ENCODE results near the gene ALOX12B. TPM values are rescaled to one million over a fixed set of nuclear protein-coding genes. Genes with fewer than 3 reads are reported as not detected.
A peak's percentile ranks its signal among the peaks of the same experiment; 100 is the strongest.
"Not testable (repeated sequence)": the region's sequence is repeated elsewhere in the genome, so short reads cannot be mapped to it uniquely, and the experiment has no call there.

The ALOX12B gene
- total RNA-seq, 1 donor from 2014 or later = not detected

GRCh38 chr17:8091033-8091687 lies 3.6 kb upstream of the ALOX12B start:
- no peak for FAIRE-seq
- no peak for DNase-seq (ENCODE audit: low spot score in 2 of 2)

GRCh38 chr17:8089728-8090127 lies 2.2 kb upstream of the ALOX12B start:
- DNase-seq (ENCODE audit: low spot score in 2 of 2) (no peak), FAIRE-seq (no peak)

GRCh38 chr17:8087952-8088230 lies 375 bp upstream of the ALOX12B start:
- FAIRE-seq (no peak), DNase-seq (ENCODE audit: low spot score in 2 of 2) (no peak)

GRCh38 chr17:8084250-8084649 lies 3.3 kb downstream of the ALOX12B start:
- FAIRE-seq = no peak
- DNase-seq (ENCODE audit: low spot score in 2 of 2) = no peak

- FAIRE-seq = no peak
Measured at GRCh38 chr17:8082292-8082691, 5.2 kb downstream of the ALOX12B start.

GRCh38 chr17:8081876-8082275 lies 5.6 kb downstream of the ALOX12B start:
- no peak for FAIRE-seq
- no peak for DNase-seq (ENCODE audit: low spot score in 2 of 2)

More at GRCh38 chr17:8082292-8082691, 5.2 kb downstream of the ALOX12B start:
- DNase-seq (ENCODE audit: low spot score in 2 of 2) = no peak

GRCh38 chr17:8080799-8081219 lies 6.7 kb downstream of the ALOX12B start:
- DNase-seq (ENCODE audit: low spot score in 2 of 2) (no peak), FAIRE-seq (no peak)

GRCh38 chr17:8080208-8080798 lies 7.2 kb downstream of the ALOX12B start:
- DNase-seq (ENCODE audit: low spot score in 2 of 2) (no peak), FAIRE-seq (no peak)

GRCh38 chr17:8079291-8080207 lies 8.0 kb downstream of the ALOX12B start:
- no peak for FAIRE-seq
- peak; percentile 79 to 92 for DNase-seq (ENCODE audit: low spot score in 2 of 2)

GRCh38 chr17:8077939-8078338 lies 9.6 kb downstream of the ALOX12B start:
- not testable (repeated sequence) for FAIRE-seq; DNase-seq (ENCODE audit: low spot score in 2 of 2)

GRCh38 chr17:8076502-8077266 lies 10.8 kb downstream of the ALOX12B start:
- FAIRE-seq (no peak), DNase-seq (ENCODE audit: low spot score in 2 of 2) (no peak)

GRCh38 chr17:8075574-8076342 lies 11.8 kb downstream of the ALOX12B start:
- FAIRE-seq (no peak), DNase-seq (ENCODE audit: low spot score in 2 of 2) (no peak)

- DNase-seq (ENCODE audit: low spot score in 2 of 2) (no peak), FAIRE-seq (no peak)
Measured at GRCh38 chr17:8075081-8075480, 12.4 kb downstream of the ALOX12B start.

GRCh38 chr17:8074554-8074953 lies 13.0 kb downstream of the ALOX12B start:
- no peak for DNase-seq (ENCODE audit: low spot score in 2 of 2)
- no peak for FAIRE-seq

GRCh38 chr17:8073627-8074484 lies 13.7 kb downstream of the ALOX12B start:
- no peak for FAIRE-seq
- DNase-seq (ENCODE audit: low spot score in 2 of 2) = peak; percentile 64 to 83

- DNase-seq (ENCODE audit: low spot score in 2 of 2) = no peak
- FAIRE-seq = no peak
Measured at GRCh38 chr17:8072729-8073461, 14.6 kb downstream of the ALOX12B start.

GRCh38 chr17:8072341-8072728 lies 15.2 kb downstream of the ALOX12B start:
- FAIRE-seq (no peak), DNase-seq (ENCODE audit: low spot score in 2 of 2) (no peak)

GRCh38 chr17:8071496-8071895 lies 16.0 kb downstream of the ALOX12B start:
- DNase-seq (ENCODE audit: low spot score in 2 of 2) (no peak), FAIRE-seq (no peak)

GRCh38 chr17:8069587-8069860 lies 18.0 kb downstream of the ALOX12B start:
- FAIRE-seq (no peak), DNase-seq (ENCODE audit: low spot score in 2 of 2) (no peak)

All from frontal cortex (tissue), 4 donors.